HCT116 (cell line): ENCODE data around the gene MIPEP. TPM values are rescaled to one million over a fixed set of nuclear protein-coding genes. Genes with fewer than 3 reads are reported as not detected.
"Not testable (repeated sequence)": the region's sequence is repeated elsewhere in the genome, so short reads cannot be mapped to it uniquely, and the experiment has no call there.

Experiments
- ATAC-seq: fragments of 200-7000 bp; cut with Tn5 transposase; 2 replicates; pipeline ENCODE4 v1.9.1; 2020; ENCODE audit warnings: mild to moderate bottlenecking, moderate library complexity
- BruUV-seq: library from RNA; stranded (reverse); fragments of 400-500 nt; replicated peaks from 2 replicates; lab custom pipeline; 2021; lab: Mats Ljungman, UMichigan
- CTCF ChIA-PET: fragments of 300-600 bp; sonication (Branson Sonifier 250); formaldehyde crosslinking; loops from one replicate; lab custom pipeline; 2021; ENCODE audit warnings: antibody characterized with exemption; lab: Charles Lee
- POLR2A ChIA-PET: fragments of 300-600, 350-600 bp; sonication (Branson Sonifier 250); formaldehyde crosslinking; loops from one replicate; lab custom pipeline; 2021; ENCODE audit warnings: antibody characterized with exemption; lab: Charles Lee
- RAD21 ChIA-PET, 2 experiments: fragments of 300-600 bp; sonication (Branson Sonifier 250); formaldehyde crosslinking; loops; one replicate each; lab custom pipeline; 2023; ENCODE audit warnings: low total read pairs in 2 of 2; ENCODE audit not compliant: uncharacterized antibody in 2 of 2, unreplicated experiment in 2 of 2, low non-redundant PET in 1 of 2; lab: Charles Lee
- DNase-seq: peaks from one replicate; pipeline ENCODE4 v3.0.0-alpha.2; 2010; ENCODE audit warnings: low read depth, low spot score
- H2AFZ ChIP-seq: fragments of 200-600 bp; shearing (Covaris generic), sonication (generic); 2 replicates; pipeline ENCODE4 v1.6.1; 2017; ENCODE audit warnings: low read depth, mixed run types, mixed read lengths, antibody characterized with exemption, low read length; ENCODE audit not compliant: poor library complexity, severe bottlenecking
- H3K27ac ChIP-seq: 2 replicates; pipeline ENCODE4 v1.5.1; 2012; ENCODE audit warnings: low read depth, low read length
- H3K27me3 ChIP-seq: fragments of 200-600 bp; sonication (generic); 2 replicates; pipeline ENCODE4 v1.6.1; 2016; ENCODE audit warnings: mixed run types, low read length, mixed read lengths; ENCODE audit not compliant: insufficient read depth
- H3K36me3 ChIP-seq, 2 experiments: fragments of 200-500 bp in 1 of 2; fragments of 200-600 bp in 1 of 2; sonication (Bioruptor generic) in 1 of 2; sonication (generic) in 1 of 2; 2 replicates each; pipeline versions ENCODE4 v1.5.1 to v1.6.1; 2014 to 2016; ENCODE audit warnings: low read length in 2 of 2, inconsistent platforms in 1 of 2, mixed read lengths in 1 of 2, mixed run types in 1 of 2; ENCODE audit not compliant: insufficient read depth in 2 of 2, control insufficient read depth in 1 of 2
- H3K4me1 ChIP-seq, 2 experiments: fragments of 200-600 bp in 1 of 2; sonication (generic) in 1 of 2; 2 replicates each; pipeline versions ENCODE4 v1.5.1 to v1.6.1; 2012 to 2017; ENCODE audit warnings: low read length in 2 of 2, inconsistent platforms in 1 of 2, mild to moderate bottlenecking in 1 of 2, mixed read lengths in 1 of 2, mixed run types in 1 of 2, moderate library complexity in 1 of 2; ENCODE audit not compliant: insufficient read depth in 2 of 2, control insufficient read depth in 1 of 2
- H3K4me2 ChIP-seq: fragments of 200-600 bp; sonication (generic); 2 replicates; pipeline ENCODE4 v1.6.1; 2017; ENCODE audit warnings: mixed run types, low read length, mixed read lengths
- H3K4me3 ChIP-seq, 2 experiments: fragments of 200-600 bp in 1 of 2; sonication (generic) in 1 of 2; replicated peaks in 1 of 2; 2 replicates each; pipeline ENCODE4 v1.5.1; 2011 to 2016; ENCODE audit warnings: low read length in 2 of 2, control low read depth in 1 of 2, low read depth in 1 of 2, mild to moderate bottlenecking in 1 of 2, mixed read lengths in 1 of 2, mixed run types in 1 of 2
- H3K79me2 ChIP-seq: fragments of 200-600 bp; sonication (generic); 2 replicates; pipeline ENCODE4 v1.6.1; 2017; ENCODE audit warnings: mild to moderate bottlenecking, mixed run types, low read length, moderate library complexity, mixed read lengths; ENCODE audit not compliant: insufficient read depth
- H3K9ac ChIP-seq: fragments of 200-600 bp; sonication (generic); 2 replicates; pipeline ENCODE4 v1.6.1; 2016; ENCODE audit warnings: low read length, mixed read lengths
- H3K9me2 ChIP-seq: fragments of 200-600 bp; sonication (generic), shearing (Covaris generic); 2 replicates; pipeline ENCODE4 v1.6.1; 2017; ENCODE audit warnings: mixed run types, mild to moderate bottlenecking, moderate library complexity; ENCODE audit not compliant: insufficient read depth
- H3K9me3 ChIP-seq, 2 experiments: fragments of 200-500 bp in 1 of 2; fragments of 200-600 bp in 1 of 2; sonication (Bioruptor generic) in 1 of 2; sonication (generic) in 1 of 2; 2 replicates each; pipeline ENCODE4 v1.6.1; 2014 to 2017; ENCODE audit warnings: low read length in 2 of 2, mixed read lengths in 2 of 2, inconsistent platforms in 1 of 2, low read depth in 1 of 2, mild to moderate bottlenecking in 1 of 2, mixed run types in 1 of 2, moderate library complexity in 1 of 2; ENCODE audit not compliant: control insufficient read depth in 1 of 2, insufficient read depth in 1 of 2
- H4K20me1 ChIP-seq: fragments of 200-600 bp; sonication (generic), shearing (Covaris generic); 2 replicates; pipeline ENCODE4 v1.6.1; 2017; ENCODE audit warnings: mixed run types, mild to moderate bottlenecking, moderate library complexity; ENCODE audit not compliant: insufficient read depth
- intact Hi-C: fragments of 100-400 bp; cut with micrococcal nuclease; formaldehyde crosslinking; loops from 2 replicates; pipeline ENCODE4 v1.10.0; 2022
- total RNA-seq: library from RNA; stranded (reverse); gene quantifications from one replicate; pipeline ENCODE4 v1.2.1, GENCODE V29; 2021; ENCODE audit not compliant: unreplicated experiment

The MIPEP gene
- total RNA-seq, 1 experiment from 2014 or later, result 33.3 TPM

- ATAC-seq, BruUV-seq, H3K9me3 ChIP-seq, H3K79me2 ChIP-seq, intact Hi-C loops, H3K9me2 ChIP-seq, H3K27me3 ChIP-seq, H3K36me3 ChIP-seq, H3K27ac ChIP-seq, H3K4me3 ChIP-seq, H3K9ac ChIP-seq, RAD21 ChIA-PET, H3K4me1 ChIP-seq, H2AFZ ChIP-seq, DNase-seq, H4K20me1 ChIP-seq, POLR2A ChIA-PET, H3K4me2 ChIP-seq, CTCF ChIA-PET: not testable (repeated sequence)
These were observed 7.8 kb downstream of the MIPEP start for GRCh38 chr13:23881402-23881800.

DNA sequence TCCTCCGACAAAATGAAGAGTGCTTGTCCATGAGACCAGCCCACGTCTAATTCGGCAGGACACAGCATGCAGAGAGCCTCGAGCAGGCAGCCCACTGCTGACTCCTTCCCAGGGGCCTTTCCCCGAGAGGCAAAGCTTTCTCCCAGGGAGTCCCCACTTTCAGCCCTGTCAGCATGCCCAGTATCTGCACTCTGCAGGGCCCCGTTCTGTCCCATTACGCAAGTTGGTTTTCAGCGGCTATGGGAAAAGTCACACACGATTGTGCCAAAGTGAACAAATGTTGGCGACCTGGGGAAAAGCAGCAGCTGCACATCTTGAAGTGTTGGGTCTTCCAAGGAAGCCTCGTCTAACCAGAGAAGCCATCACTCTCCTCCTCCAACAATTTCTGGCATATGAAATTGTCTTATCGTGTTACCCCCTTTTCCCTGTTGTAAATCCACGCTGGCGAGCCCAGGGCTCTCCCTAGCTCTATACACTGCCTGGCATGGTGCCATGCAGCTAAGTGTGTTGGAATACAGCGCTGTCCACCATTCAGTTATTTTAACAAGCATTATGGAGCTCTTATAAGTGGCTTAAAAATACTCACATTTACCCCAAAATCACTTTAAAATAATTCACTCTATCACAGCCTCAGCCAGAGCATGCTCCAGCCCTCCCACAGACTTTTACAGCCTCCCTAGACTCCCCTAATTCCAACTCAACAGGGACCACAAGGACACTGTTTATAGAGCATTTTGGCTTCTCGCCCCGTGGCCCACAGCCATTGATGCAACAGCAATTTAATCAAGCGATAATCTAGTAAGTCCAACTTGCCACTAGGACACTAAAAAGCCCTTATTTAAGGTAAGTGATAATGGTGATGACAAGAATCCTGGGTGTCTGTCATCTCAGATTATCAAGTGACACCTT, 8.5 kb downstream of the MIPEP start:
- DNase-seq, ATAC-seq, RAD21 ChIA-PET, H3K9me3 ChIP-seq, H3K9ac ChIP-seq, H2AFZ ChIP-seq, H4K20me1 ChIP-seq, H3K27me3 ChIP-seq, H3K27ac ChIP-seq, CTCF ChIA-PET, H3K36me3 ChIP-seq, H3K4me1 ChIP-seq, H3K9me2 ChIP-seq, H3K4me2 ChIP-seq, H3K4me3 ChIP-seq, intact Hi-C loops, BruUV-seq, H3K79me2 ChIP-seq, POLR2A ChIA-PET: not testable (repeated sequence)
